Activated CD8-positive, alpha-beta memory T cell treated with anti-CD3 and anti-CD28 coated beads, Interleukin-2, amount 50 U/mL, for 24 hours (primary cell): ENCODE data around the gene PPP1R36.
"Not testable (repeated sequence)": the region's sequence is repeated elsewhere in the genome, so short reads cannot be mapped to it uniquely, and the experiment has no call there.

Experiments used
- DNase-seq: peaks from one replicate; pipeline ENCODE4 v3.0.0-alpha.2; 2020; ENCODE audit errors: extremely low read depth

The PPP1R36 gene

DNA sequence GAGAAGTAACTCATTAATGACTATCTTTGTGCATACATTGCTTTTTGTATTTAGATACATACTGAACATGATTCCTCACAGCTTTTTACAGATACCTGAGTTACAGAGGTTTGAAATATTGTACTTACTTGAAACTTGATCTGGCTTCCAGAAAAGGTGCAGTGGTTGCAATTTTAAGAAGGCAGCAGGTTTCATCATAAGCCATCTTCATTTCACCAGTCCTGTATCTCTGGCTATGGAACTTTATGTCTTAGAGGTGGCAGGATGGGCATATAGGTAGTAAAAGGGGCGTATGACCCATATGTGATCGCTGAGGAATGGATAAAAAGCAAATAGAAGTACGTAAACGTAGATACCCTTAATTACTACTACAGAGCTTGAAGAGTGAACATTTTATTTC, 31.5 kb upstream of the PPP1R36 start:
- no peak for DNase-seq

DNA sequence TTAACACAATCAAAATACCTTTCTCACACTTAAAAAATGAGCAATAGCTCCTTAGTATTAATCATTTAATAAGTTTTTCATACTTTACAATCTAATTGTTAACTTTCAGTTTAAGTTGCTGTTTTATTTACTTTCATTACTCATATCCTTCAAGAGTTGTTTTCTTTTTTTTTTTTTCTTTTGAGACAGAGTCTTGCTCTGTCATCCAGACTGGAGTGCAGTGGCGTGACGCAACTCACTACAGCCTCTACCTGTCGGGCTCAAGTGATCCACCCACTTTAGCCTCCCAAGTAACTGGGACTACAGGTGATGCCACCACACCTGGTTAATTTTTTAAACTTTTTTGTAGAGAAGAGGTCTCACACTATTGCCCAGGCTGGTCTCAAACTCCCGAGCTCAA, 29.1 kb upstream of the PPP1R36 start:
- no peak for DNase-seq

DNA sequence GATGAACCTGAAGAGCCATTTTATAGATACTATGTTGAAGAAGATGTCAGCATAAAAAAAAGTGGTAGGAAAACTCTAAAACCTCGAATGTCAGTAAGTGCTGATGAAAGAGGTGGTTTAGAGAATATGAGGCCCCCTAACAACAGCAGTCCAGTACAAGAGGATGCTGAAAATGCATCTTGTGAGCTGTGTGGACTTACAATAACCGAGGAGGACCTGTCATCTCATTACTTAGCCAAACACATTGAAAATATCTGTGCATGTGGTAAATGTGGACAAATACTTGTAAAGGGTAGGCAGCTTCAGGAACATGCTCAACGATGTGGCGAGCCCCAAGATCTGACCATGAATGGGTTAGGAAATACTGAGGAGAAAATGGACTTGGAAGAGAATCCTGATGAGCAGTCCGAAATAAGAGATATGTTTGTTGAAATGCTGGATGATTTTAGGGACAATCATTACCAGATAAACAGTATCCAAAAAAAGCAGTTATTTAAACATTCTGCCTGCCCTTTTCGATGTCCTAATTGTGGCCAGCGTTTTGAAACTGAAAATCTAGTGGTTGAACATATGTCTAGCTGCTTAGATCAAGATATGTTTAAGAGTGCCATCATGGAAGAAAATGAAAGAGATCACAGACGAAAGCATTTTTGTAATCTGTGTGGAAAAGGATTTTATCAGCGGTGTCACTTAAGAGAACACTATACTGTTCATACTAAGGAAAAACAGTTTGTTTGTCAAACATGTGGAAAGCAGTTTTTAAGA, 27.0 kb upstream of the PPP1R36 start:
- DNase-seq = no peak

DNA sequence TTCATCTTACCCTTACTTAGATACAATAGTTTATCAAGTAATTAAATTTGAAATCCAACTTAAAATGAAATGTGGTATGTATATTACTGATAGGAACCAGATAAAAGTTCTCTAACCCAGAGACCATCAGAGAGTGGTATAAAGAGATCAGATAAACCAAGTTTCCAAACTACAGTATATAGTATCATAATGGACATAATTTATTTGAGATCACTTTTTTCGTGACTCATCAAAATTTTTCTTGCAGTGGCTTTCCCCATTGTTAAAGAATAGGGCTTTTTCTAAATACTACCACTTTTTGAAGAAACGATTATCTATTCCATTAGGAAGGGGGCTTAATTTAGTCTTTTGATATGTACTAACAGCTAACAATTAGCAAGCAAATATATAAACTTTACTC, 24.4 kb upstream of the PPP1R36 start:
- DNase-seq = no peak

DNA sequence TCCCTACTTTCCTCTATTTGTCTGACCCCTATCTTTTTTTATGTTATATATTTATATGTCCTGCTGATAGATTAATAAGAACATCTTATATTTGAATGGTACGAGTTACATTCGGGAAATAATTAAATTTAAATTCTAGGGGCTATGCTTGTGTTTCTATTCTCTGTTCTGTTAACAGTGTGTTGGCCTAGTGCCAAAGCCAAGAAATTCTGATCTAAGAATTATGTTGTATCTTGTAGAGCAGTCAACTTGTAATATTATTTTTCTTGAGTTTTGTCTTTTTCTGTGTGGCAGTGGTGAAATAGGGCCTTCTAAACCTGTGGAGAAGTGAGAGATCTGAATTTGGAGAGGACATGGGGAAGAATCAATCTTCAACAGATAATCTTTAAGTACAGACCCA, 18.2 kb upstream of the PPP1R36 start:
- DNase-seq = no peak

DNA sequence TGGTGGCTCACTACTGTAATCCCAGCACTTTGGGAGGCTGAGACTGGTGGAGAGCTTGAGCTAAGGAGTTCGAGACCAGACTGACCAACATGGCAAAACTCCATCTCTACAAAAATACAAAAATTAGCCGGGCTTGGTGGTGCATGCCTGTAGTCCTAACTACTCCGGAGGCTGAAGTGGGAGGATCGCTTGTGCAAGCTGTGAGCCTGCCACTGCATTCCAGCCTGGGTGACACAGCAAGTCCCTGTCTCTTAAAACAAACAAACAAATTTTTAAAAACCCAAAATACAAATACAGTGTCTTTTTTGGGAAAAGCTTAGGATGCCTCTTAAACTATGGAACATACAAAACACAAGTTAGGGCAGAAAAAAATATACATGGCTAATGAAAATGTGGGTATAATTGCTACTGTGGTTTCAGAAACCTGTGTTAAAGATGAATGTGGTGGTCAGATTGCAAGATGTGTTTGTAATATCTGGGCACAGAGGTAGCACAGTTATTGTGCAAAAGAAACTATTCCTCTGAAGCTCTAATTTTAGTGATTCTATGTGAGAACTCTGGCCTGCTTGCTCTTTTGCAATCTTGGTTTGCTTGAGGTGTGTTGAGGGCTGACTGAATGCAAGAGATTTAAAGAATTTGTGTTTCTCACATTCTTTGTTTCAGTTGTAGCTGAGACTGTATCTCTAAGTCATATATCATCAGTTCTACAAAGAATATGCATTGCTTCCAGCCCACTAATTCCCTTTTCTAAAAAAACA, 13.1 kb upstream of the PPP1R36 start:
- no peak for DNase-seq

DNA sequence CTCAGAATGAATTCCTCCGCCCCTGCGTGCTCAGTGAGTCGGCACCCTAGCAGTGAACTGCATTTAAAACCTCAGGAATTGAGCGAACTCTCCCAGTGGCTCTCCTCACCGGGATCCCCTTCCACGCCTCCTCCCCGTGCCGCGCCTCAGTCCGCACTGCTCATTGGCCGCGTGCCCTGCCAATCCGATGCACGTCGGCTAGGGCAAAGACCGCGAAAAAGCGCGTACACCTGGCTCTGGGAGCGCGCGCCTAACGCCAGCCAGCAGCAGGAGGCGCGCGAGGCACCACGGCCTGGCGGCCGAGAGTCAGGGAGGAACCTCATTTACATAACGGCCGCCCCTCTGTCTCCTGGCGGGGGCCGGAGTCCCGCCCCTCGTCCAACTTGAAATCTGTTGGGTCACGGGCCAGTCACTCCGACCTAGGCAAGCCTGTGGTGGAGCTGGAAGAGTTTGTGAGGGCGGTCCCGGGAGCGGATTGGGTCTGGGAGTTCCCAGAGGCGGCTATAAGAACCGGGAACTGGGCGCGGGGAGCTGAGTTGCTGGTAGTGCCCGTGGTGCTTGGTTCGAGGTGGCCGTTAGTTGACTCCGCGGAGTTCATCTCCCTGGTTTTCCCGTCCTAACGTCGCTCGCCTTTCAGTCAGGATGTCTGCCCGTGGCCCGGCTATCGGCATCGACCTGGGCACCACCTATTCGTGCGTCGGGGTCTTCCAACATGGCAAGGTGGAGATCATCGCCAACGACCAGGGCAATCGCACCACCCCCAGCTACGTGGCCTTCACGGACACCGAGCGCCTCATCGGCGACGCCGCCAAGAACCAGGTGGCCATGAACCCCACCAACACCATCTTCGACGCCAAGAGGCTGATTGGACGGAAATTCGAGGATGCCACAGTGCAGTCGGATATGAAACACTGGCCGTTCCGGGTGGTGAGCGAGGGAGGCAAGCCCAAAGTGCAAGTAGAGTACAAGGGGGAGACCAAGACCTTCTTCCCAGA, 9.3 kb upstream of the PPP1R36 start, which contains the start of gene HSPA2:
Gene HSPA2, plus strand, starts transcription at position 534 of the 995 bp plus-strand sequence. Its CDS starts 109 bp downstream, at position 643.
- DNase-seq = peak; percentile 90

DNA sequence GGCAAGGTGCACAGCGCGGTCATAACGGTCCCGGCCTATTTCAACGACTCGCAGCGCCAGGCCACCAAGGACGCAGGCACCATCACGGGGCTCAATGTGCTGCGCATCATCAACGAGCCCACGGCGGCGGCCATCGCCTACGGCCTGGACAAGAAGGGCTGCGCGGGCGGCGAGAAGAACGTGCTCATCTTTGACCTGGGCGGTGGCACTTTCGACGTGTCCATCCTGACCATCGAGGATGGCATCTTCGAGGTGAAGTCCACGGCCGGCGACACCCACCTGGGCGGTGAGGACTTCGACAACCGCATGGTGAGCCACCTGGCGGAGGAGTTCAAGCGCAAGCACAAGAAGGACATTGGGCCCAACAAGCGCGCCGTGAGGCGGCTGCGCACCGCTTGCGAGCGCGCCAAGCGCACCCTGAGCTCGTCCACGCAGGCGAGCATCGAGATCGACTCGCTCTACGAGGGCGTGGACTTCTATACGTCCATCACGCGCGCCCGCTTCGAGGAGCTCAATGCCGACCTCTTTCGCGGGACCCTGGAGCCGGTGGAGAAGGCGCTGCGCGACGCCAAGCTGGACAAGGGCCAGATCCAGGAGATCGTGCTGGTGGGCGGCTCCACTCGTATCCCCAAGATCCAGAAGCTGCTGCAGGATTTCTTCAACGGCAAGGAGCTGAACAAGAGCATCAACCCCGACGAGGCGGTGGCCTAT, 8.3 kb upstream of the PPP1R36 start:
- DNase-seq = no peak

DNA sequence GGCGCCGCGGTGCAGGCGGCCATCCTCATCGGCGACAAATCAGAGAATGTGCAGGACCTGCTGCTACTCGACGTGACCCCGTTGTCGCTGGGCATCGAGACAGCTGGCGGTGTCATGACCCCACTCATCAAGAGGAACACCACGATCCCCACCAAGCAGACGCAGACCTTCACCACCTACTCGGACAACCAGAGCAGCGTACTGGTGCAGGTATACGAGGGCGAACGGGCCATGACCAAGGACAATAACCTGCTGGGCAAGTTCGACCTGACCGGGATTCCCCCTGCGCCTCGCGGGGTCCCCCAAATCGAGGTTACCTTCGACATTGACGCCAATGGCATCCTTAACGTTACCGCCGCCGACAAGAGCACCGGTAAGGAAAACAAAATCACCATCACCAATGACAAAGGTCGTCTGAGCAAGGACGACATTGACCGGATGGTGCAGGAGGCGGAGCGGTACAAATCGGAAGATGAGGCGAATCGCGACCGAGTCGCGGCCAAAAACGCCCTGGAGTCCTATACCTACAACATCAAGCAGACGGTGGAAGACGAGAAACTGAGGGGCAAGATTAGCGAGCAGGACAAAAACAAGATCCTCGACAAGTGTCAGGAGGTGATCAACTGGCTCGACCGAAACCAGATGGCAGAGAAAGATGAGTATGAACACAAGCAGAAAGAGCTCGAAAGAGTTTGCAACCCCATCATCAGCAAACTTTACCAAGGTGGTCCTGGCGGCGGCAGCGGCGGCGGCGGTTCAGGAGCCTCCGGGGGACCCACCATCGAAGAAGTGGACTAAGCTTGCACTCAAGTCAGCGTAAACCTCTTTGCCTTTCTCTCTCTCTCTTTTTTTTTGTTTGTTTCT, 7.6 kb upstream of the PPP1R36 start:
- DNase-seq = no peak

DNA sequence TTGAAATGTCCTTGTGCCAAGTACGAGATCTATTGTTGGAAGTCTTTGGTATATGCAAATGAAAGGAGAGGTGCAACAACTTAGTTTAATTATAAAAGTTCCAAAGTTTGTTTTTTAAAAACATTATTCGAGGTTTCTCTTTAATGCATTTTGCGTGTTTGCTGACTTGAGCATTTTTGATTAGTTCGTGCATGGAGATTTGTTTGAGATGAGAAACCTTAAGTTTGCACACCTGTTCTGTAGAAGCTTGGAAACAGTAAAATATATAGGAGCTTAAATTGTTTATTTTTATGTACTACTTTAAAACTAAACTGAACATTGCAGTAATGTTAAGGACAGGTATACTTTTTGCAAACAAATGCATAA, 6.9 kb upstream of the PPP1R36 start:
- DNase-seq = no peak

DNA sequence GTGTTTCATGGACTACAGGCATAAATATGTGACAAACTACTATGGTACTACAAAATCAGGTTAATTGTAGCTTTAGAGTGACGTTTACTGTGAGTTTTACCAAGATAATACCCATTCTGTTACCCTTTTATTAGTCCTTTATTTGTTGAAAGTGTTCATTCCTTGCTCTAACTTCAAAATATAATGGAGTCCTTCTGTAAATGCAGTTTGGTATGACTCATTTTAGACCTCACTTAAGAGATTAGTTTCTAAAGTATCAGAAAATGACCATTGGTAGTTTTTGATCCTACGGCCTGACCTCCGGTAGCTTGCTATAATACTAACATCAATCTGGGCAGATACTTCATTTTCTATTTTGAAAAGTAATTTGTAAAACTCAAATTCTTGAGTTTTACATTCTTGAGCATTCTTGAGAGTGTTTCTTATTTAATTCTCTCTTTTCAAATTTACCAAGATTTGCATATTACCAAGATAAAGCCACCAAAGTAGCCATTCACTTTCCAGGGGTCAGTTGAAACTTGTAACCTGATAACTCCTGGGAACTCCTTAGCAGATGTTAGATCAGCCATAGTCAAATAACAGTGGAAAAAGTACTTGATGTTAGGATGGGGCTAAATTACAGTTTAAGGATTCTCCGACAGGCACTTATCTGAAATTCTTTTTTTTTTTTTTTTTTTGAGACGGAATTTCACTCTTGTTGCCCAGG, 5.0 kb upstream of the PPP1R36 start:
- no peak for DNase-seq

DNA sequence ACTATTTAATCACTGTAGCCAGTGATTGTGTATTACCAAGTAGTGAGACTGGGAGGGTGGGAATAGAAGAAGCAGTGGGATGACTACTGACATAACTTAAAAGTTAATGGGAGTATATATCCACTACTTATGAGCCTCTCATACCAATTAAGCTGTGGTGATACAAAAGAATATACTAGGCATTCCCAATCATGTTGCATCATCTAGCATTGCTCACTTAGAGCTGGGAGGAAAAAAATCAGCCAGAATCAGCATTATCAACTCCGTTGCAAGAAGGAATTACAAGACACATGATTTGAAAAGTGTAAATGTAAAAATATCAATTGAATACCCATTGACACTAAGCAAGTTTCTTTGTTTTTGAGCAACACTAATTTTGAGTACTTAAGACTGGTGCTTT, 745 bp upstream of the PPP1R36 start:
- DNase-seq = no peak

DNA sequence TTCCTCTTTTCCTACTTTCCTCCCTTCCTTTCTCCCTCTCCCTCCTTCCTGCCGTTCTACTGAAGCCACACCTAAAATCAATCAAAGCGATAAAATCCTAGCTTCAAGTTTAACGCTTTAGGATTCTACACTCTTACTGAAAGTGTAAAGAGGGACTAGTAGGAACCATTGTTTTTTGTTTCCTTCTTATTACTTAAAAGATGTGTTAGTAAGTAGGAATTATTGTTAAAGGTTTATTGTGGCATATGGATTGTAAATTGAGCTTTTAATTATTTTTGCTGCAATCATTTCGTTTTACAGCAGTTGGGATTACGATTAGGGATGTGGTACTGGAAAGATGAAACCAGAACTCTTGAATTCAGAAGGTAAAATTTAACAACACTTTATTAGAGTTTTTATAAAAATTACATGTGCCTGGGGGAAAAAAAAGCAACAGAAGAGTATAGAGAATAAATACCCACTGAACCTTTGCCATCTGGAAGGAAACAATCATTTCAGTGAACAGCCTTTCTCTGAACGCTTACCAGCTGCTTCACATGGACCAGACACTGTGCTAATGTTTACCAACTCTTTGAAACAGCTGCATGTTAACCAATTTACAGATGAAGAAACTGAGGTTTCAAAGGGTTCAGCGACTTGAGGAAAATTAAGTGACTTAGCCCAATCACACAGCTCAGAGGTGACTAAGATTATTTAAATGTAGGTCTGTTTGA, 1.0 kb downstream of the PPP1R36 start:
- no peak for DNase-seq

DNA sequence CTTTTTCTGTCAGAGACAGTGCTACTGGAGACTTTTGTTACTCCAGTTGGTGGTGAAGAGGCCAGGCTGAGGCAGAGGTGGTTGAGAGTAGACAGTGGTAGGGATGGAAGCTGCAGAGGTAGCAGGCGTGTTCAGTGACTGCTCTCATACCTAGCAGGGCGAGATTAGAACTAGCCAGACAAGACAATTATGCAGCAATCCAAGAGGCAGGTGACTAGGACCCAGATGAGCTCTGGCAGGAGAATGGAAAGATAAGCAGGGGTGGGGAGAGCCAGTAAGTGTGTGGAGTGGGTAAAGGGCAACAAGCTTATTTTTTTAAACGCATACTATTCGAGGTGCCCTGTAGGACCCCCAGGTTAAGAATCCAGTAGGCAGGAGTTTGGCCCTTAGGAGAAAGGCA, 4.8 kb downstream of the PPP1R36 start:
- DNase-seq = no peak

DNA sequence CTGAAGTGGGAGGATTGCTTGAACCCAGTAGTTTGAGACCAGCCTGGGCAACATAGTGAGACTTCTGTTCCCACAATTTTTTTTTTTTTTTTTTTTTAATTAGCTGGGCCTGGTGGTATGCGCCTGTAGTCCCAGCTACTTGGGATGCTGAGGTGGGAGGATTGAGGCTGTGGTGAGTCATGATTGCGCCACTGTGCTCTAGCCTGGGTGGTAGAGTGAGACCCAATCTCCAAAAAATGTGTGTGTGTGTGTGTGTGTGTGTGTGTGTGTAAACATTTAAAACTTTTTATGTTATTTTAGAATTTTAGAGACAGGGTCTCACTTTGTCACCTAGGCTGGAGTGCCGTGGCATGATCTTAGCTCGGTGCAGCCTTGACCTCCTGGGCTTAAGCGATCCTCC, 6.8 kb downstream of the PPP1R36 start:
- DNase-seq = no peak

DNA sequence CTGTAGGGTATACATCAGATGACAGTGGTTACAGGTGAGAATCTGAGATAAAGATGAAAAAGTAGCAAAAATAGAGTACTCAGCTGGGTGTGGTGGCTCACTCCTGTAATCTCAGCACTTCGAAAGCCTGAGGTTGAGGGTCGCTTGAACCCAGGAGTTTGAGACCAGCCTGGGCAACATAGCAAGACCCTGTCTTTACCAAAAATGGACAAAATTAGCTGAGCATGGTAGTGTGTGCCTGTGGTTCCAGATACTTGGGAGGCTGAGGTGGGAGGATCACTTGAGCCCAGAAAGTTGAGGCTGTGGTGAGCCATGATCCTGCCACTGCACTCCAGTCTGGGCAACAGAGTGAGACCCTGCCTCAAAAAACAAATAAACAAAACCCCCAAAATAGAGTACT, 8.5 kb downstream of the PPP1R36 start:
- DNase-seq = not testable (repeated sequence)

DNA sequence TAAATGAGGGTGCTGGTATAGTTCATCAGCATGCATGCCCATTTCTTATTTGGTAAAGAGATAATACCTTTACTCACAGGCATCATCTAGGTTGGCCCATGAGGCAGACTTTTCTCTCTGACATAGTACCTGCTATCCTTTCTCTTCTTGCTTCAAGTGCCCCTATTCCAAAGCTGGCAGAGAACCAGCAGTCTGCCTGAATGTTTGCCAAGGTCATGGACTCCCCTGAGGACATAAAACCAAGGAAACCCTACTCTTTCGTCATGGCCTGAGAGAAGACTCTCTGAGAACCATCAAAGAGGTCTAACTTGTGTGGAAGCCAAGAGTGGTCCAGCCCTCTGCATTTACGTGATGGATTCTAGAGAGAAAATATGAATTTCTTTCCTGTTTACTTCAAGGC, 11.9 kb downstream of the PPP1R36 start:
- no peak for DNase-seq

DNA sequence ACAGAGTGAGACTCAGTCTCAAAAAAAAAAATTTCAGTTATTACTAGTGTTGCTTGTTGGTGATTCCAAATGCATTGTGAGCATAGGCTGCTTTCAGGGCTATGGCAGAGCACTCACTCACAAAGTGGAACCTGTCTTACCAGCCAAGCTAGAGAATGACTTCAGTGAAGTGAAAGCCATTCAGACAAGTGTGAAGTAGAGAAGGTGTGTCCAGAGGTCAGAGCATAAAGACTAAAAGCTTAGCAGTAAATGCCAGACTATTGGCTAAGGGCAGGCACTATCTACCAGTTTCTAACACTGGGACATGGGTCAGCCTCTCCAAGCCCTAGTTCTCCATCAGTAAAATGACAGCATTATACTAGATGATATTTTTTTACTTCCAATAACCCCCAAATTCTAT, 12.7 kb downstream of the PPP1R36 start:
- no peak for DNase-seq

DNA sequence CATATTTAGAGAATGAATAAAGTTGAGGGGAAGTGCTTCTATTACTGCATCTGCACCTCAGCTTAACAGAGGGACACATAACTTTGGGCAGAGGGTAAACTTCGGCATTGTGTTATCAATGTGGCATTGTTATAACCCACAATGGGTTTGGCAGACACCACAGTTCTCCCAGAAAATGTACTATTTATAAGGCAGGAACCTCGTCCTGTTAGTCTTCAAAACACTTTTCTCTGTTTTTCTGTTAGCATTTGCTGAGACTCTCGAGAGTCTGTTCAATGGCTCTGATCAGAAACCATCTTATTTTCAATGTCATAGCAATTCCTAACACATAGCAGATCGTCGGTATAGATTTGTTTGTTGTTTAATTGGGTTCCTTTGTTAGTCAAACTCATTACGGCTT, 13.9 kb downstream of the PPP1R36 start:
- DNase-seq = no peak
